Glutamatergic neuron (in vitro differentiated cells): ENCODE data around the gene NKIRAS2. TPM values are rescaled to one million over a fixed set of nuclear protein-coding genes. Genes with fewer than 3 reads are reported as not detected.

Experiments
- DNase-seq: peaks from one replicate; pipeline ENCODE4 v3.0.0; 2022
- H3K27ac Mint-ChIP-seq: one replicate; pipeline ENCODE4 v1.8.0; 2020; ENCODE audit warnings: mild to moderate bottlenecking, mixed read lengths, inconsistent platforms; ENCODE audit not compliant: unreplicated experiment
- H3K27me3 Mint-ChIP-seq: one replicate; pipeline ENCODE4 v1.8.0; 2020; ENCODE audit warnings: mild to moderate bottlenecking, moderate library complexity, mixed read lengths, inconsistent platforms; ENCODE audit not compliant: unreplicated experiment
- H3K36me3 Mint-ChIP-seq: one replicate; pipeline ENCODE4 v1.8.0; 2020; ENCODE audit warnings: mild to moderate bottlenecking, mixed read lengths, inconsistent platforms; ENCODE audit not compliant: unreplicated experiment
- H3K4me1 Mint-ChIP-seq: one replicate; pipeline ENCODE4 v1.8.0; 2020; ENCODE audit warnings: mild to moderate bottlenecking, low read depth, mixed read lengths, inconsistent platforms; ENCODE audit not compliant: unreplicated experiment
- H3K4me3 Mint-ChIP-seq: one replicate; pipeline ENCODE4 v1.8.0; 2020; ENCODE audit warnings: mild to moderate bottlenecking, mixed read lengths, inconsistent platforms; ENCODE audit not compliant: unreplicated experiment
- H3K9me3 Mint-ChIP-seq: one replicate; pipeline ENCODE4 v1.8.0; 2020; ENCODE audit warnings: mild to moderate bottlenecking, moderate library complexity, mixed read lengths, inconsistent platforms; ENCODE audit not compliant: unreplicated experiment
- CTCF ChIP-seq: fragments of 200-600 bp; sonication (generic); IDR thresholded peaks from one replicate; pipeline ENCODE4 v1.5.0; 2021; ENCODE audit not compliant: partially characterized antibody, unreplicated experiment
- total RNA-seq: library from RNA; stranded (reverse); fragmentation: NEBNext Ultra II Directional; extraction: Animal tissue kit (Norgen Biotek cat#: 25700); gene quantifications from one replicate; pipeline ENCODE4 v1.2.1, GENCODE V29; 2021; ENCODE audit not compliant: unreplicated experiment

NKIRAS2 gene
- total RNA-seq, 1 donor from 2014 or later: 88.8 TPM

GRCh38 chr17:42072323-42073187, 52.7 kb downstream of the NKIRAS2 start:
- DNase-seq: peak; percentile 62
- Mint-ChIP-seq H3K4me1 (no peaks in the 10 kb centered on the region), H3K27me3 (peaks cover 17% of the 10 kb centered on the region), H3K4me3 (no peak overlapping the region), H3K36me3 (no peaks in the 10 kb centered on the region), H3K9me3 (no peaks in the 10 kb centered on the region), H3K27ac (no peak overlapping the region)
- TF ChIP-seq CTCF: no peak

Other genes with a start within 250 kb of the NKIRAS2 start
- 252 TPM for gene JUP, start 233.4 kb upstream of the NKIRAS2 start, total RNA-seq
- gene P3H4, start 208.1 kb upstream of the NKIRAS2 start, total RNA-seq: 5.6 TPM
- gene FKBP10, start 207.1 kb upstream of the NKIRAS2 start, total RNA-seq: 28.5 TPM
- gene NT5C3B, start 183.9 kb upstream of the NKIRAS2 start, total RNA-seq: 165 TPM
- not detected for gene KLHL10, start 182.3 kb upstream of the NKIRAS2 start, total RNA-seq
- 17.4 TPM for gene KLHL11, start 154.7 kb upstream of the NKIRAS2 start, total RNA-seq
- 625 TPM for gene ACLY, start 101.1 kb upstream of the NKIRAS2 start, total RNA-seq
- gene ODAD4, start 89.5 kb upstream of the NKIRAS2 start, total RNA-seq: 3.4 TPM
- gene CNP, start 53.3 kb upstream of the NKIRAS2 start, total RNA-seq: 51.5 TPM
- 124 TPM for gene DNAJC7, start 2.7 kb upstream of the NKIRAS2 start, total RNA-seq
- 2.4 TPM for gene C17orf113, start 30.5 kb downstream of the NKIRAS2 start, total RNA-seq
- 1.5 TPM for gene ZNF385C, start 78.4 kb downstream of the NKIRAS2 start, total RNA-seq
- 0.42 TPM for gene DHX58, start 92.6 kb downstream of the NKIRAS2 start, total RNA-seq
- gene KAT2A, start 101.3 kb downstream of the NKIRAS2 start, total RNA-seq: 29.3 TPM
- 0.44 TPM for gene HSPB9, start 102.7 kb downstream of the NKIRAS2 start, total RNA-seq
- gene RAB5C, start 134.9 kb downstream of the NKIRAS2 start, total RNA-seq: 94.7 TPM
- 0.71 TPM for gene KCNH4, start 161.1 kb downstream of the NKIRAS2 start, total RNA-seq
- not detected for gene HCRT, start 165.4 kb downstream of the NKIRAS2 start, total RNA-seq
- gene GHDC, start 174.4 kb downstream of the NKIRAS2 start, total RNA-seq: 5.3 TPM